K562 (cell line): ENCODE measurements around the gene GNG7. TPM values are rescaled to one million over a fixed set of nuclear protein-coding genes. Genes with fewer than 3 reads are reported as not detected.
A peak's percentile ranks its signal among the peaks of the same experiment; 100 is the strongest.

ENCODE experiments used
- CBX3 ChIP-seq, 2 experiments: IDR thresholded peaks; 1 replicate in 1 of 2; 2 replicates in 1 of 2; pipeline ENCODE4 v1.6.1; 2012; ENCODE audit warnings: inconsistent platforms in 2 of 2, low read length in 2 of 2, borderline replicate concordance in 1 of 2, control low read depth in 1 of 2
- RBM25 ChIP-seq: fragments of 200-400 bp; formaldehyde crosslinking; IDR thresholded peaks from 2 replicates; pipeline ENCODE4 v1.6.1; 2018; ENCODE audit warnings: low read length, low read depth, moderate library complexity; ENCODE audit not compliant: severe bottlenecking
- TRIM24 ChIP-seq, 2 experiments: fragments of 450-650 bp; IDR thresholded peaks; 2 replicates each; pipeline ENCODE4 v1.6.1; 2016
- TRIM28 ChIP-seq: fragments of 450-650 bp; IDR thresholded peaks from 2 replicates; pipeline ENCODE4 v1.6.1; 2017
- ZFP36 ChIP-seq: fragments of 150-350 bp; IDR thresholded peaks from 2 replicates; pipeline ENCODE4 v1.6.1; 2018; ENCODE audit warnings: low read length, low read depth; ENCODE audit not compliant: partially characterized antibody
- polyA plus RNA-seq, 8 experiments: library from polyadenylated mRNA; depleted of rRNA in 4 of 8; stranded (reverse) in 5 of 8; unstranded in 3 of 8; fragments of >200 nt; fragmentation: Nextera tagmentation in 2 of 8; fragmentation: Illumina TruSeq in 1 of 8; extraction: Ambion mirVana in 2 of 8; extraction: Trizol in 1 of 8; gene quantifications; 2 replicates each; pipeline versions ENCODE4 v1.2.1 to v1.2.3, GENCODE V29; 2011 to 2014; ENCODE audit warnings: inconsistent platforms in 1 of 8, missing spikeins in 1 of 8
- total RNA-seq, 7 experiments: library from RNA; depleted of rRNA in 6 of 7; stranded (reverse); fragments of >200 nt in 6 of 7; fragmentation: Illumina TruSeq in 2 of 7; extraction: Trizol in 2 of 7; gene quantifications; 2 replicates each; pipeline versions ENCODE4 v1.2.1 to v1.2.3, GENCODE V29; 2011 to 2021; ENCODE audit warnings: low replicate concordance in 1 of 7
- TF ChIP-seq, protein P1 (sequence below), 2 experiments: IDR thresholded peaks; 2 replicates each; pipeline ENCODE4 v1.6.1; 2012; ENCODE audit warnings: improper control_type of control experiment in 2 of 2, low read depth in 2 of 2, low read length in 2 of 2, borderline replicate concordance in 1 of 2
- TF ChIP-seq, protein P2 (sequence below): fragments of 450-650 bp; IDR thresholded peaks from 2 replicates; pipeline ENCODE4 v1.6.1; 2018; ENCODE audit warnings: mild to moderate bottlenecking, low read depth; ENCODE audit not compliant: partially characterized antibody

Gene GNG7
- total and polyA plus RNA-seq, 9 of the 15 experiments (the other 6 are each of a cell fraction or from before 2014, with no cell fraction given) = 0.01 to 0.20 (median 0.06) TPM; not detected in 1

DNA sequence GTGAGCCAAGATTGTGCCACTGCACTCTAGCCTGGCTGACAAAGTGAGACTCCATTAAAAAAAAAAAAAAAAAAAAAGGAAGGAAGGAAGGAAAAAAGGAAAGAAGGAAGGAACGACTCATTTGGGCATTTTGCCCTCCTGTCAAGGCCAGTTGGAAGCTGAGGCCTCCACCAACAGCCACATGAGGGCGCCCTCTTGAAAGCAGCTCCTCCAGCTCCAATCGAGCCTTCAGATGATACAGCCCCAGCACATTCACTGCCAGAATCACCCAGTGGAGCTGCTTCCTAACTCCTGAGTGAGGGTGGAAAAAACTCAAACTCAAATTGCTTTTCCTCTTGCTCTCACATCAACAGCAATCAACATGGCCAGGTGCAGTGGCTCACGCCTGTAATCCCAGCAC, 40.9 kb downstream of the GNG7 start (continued):
- TF ChIP-seq, protein P1, sequence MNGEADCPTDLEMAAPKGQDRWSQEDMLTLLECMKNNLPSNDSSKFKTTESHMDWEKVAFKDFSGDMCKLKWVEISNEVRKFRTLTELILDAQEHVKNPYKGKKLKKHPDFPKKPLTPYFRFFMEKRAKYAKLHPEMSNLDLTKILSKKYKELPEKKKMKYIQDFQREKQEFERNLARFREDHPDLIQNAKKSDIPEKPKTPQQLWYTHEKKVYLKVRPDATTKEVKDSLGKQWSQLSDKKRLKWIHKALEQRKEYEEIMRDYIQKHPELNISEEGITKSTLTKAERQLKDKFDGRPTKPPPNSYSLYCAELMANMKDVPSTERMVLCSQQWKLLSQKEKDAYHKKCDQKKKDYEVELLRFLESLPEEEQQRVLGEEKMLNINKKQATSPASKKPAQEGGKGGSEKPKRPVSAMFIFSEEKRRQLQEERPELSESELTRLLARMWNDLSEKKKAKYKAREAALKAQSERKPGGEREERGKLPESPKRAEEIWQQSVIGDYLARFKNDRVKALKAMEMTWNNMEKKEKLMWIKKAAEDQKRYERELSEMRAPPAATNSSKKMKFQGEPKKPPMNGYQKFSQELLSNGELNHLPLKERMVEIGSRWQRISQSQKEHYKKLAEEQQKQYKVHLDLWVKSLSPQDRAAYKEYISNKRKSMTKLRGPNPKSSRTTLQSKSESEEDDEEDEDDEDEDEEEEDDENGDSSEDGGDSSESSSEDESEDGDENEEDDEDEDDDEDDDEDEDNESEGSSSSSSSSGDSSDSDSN (IDR thresholded peaks at IDR 0.05; ENCODE audit: borderline replicate concordance in 1 of 2, low read depth in 2 of 2, low read length in 2 of 2) = no peak
- TF ChIP-seq ZFP36 (peak; percentile 78), CBX3 (IDR thresholded peaks at IDR 0.05; ENCODE audit: borderline replicate concordance in 1 of 2, low read length in 2 of 2) (peak in 1 of 2 experiments; percentile 90; a peak in 2 of 3 replicates), RBM25 (peak; percentile 18), TRIM28 (peak; percentile 55; the same call in 1 of the 2 replicates), TRIM24 (IDR thresholded peaks at IDR 0.05) (peak in 1 of 2 experiments; percentile 16; a peak in 1 of 4 replicates)
- TF ChIP-seq, protein P2, sequence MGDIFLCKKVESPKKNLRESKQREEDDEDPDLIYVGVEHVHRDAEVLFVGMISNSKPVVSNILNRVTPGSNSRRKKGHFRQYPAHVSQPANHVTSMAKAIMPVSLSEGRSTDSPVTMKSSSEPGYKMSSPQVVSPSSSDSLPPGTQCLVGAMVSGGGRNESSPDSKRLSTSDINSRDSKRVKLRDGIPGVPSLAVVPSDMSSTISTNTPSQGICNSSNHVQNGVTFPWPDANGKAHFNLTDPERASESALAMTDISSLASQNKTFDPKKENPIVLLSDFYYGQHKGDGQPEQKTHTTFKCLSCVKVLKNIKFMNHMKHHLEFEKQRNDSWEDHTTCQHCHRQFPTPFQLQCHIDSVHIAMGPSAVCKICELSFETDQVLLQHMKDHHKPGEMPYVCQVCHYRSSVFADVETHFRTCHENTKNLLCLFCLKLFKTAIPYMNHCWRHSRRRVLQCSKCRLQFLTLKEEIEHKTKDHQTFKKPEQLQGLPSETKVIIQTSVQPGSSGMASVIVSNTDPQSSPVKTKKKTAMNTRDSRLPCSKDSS = peak; percentile 59
